ENCODE measurements around the gene SUOX. TPM values are rescaled to one million over a fixed set of nuclear protein-coding genes. Genes with fewer than 3 reads are reported as not detected.

The SUOX gene
- total RNA-seq, 1 experiment from 2014 or later, result 23.2 TPM

GRCh38 chr12:56004211-56004610, 7.1 kb downstream of the SUOX start:
- H3K4me3 Mint-ChIP-seq, result no peak overlapping the region
- DNase-seq (ENCODE audit: low spot score) (no peak), ATAC-seq (no peak)
- no peak overlapping the region for H3K27ac Mint-ChIP-seq
- no peaks in the 10 kb centered on the region; the same call in 1 of the 2 replicates for H3K27me3 Mint-ChIP-seq (ENCODE audit: low read depth)
- POLR2A ChIA-PET, result no interaction called here
- H3K36me3 Mint-ChIP-seq, result peaks cover 38% of the 10 kb centered on the region
- TF ChIP-seq OVOL2 (CRISPR knock-in tag; IDR thresholded peaks at IDR 0.05; ENCODE audit: borderline replicate concordance) (no peak), CDX4 (CRISPR knock-in tag; IDR thresholded peaks at IDR 0.05; ENCODE audit: borderline replicate concordance) (no peak), IRF2 (CRISPR knock-in tag; IDR thresholded peaks at IDR 0.05; ENCODE audit: borderline replicate concordance, low read depth) (no peak), TEAD4 (CRISPR knock-in tag; IDR thresholded peaks at IDR 0.05) (no peak), HMGXB4 (CRISPR knock-in tag; IDR thresholded peaks at IDR 0.05) (no peak), PRRX2 (CRISPR knock-in tag; IDR thresholded peaks at IDR 0.05) (no peak), ARID4B (CRISPR knock-in tag; IDR thresholded peaks at IDR 0.05; ENCODE audit: borderline replicate concordance) (no peak), ATF3 (CRISPR knock-in tag; conservative IDR thresholded peaks at IDR 0.05) (no peak), ZNF232 (CRISPR knock-in tag; IDR thresholded peaks at IDR 0.05) (no peak), FOXK1 (CRISPR knock-in tag; IDR thresholded peaks at IDR 0.05) (no peak), ZNF317 (CRISPR knock-in tag; IDR thresholded peaks at IDR 0.05; ENCODE audit: borderline replicate concordance, low read depth) (no peak)
- H3K9me3 Mint-ChIP-seq, result no peaks in the 10 kb centered on the region
- H3K4me1 Mint-ChIP-seq, result peaks cover 19% of the 10 kb centered on the region
- CTCF ChIA-PET, result interaction anchor here (1.0 kb wide), 1 partner anchor 25 kb away, joined by 3 read pairs; no protein-coding TSS in a partner anchor

GRCh38 chr12:56007564-56008559, 10.8 kb downstream of the SUOX start:
- CTCF ChIA-PET, result interaction anchor here (0.6 to 2.5 kb wide), 10 partner anchors 7 to 1235 kb away, joined by 3 to 49 read pairs (median 4); partner anchors contain the start of genes IKZF4, ORMDL2, SARNP and SUOX
- DNase-seq (ENCODE audit: low spot score), result peak; percentile 86
- no peaks in the 10 kb centered on the region; the same call in 1 of the 2 replicates for H3K27me3 Mint-ChIP-seq (ENCODE audit: low read depth)
- TF ChIP-seq FOXJ3 (CRISPR knock-in tag; IDR thresholded peaks at IDR 0.05; ENCODE audit: borderline replicate concordance) (no peak), ZNF671 (CRISPR knock-in tag; IDR thresholded peaks at IDR 0.05) (no peak), NFE2L1 (CRISPR knock-in tag; IDR thresholded peaks at IDR 0.05) (0 out of 2 replicates have a peak, but pooled peaks have one; percentile 28), CDX4 (CRISPR knock-in tag; IDR thresholded peaks at IDR 0.05; ENCODE audit: borderline replicate concordance) (no peak), NFATC4 (CRISPR knock-in tag; IDR thresholded peaks at IDR 0.05) (0 out of 2 replicates have a peak, but pooled peaks have one; percentile 14), FOXP4 (CRISPR knock-in tag; IDR thresholded peaks at IDR 0.05) (no peak), TEAD4 (CRISPR knock-in tag; IDR thresholded peaks at IDR 0.05) (no peak), ZBTB21 (CRISPR knock-in tag; IDR thresholded peaks at IDR 0.05; ENCODE audit: borderline replicate concordance) (no peak), FOXP1 (CRISPR knock-in tag; IDR thresholded peaks at IDR 0.05; ENCODE audit: borderline replicate concordance) (0 out of 2 replicates have a peak, but pooled peaks have one; percentile 12), SP1 (CRISPR knock-in tag; conservative IDR thresholded peaks at IDR 0.05) (peak; percentile 58; the same call in 1 of the 2 replicates), NR2C2 (CRISPR knock-in tag; IDR thresholded peaks at IDR 0.05) (no peak), EMX1 (CRISPR knock-in tag; IDR thresholded peaks at IDR 0.05) (peak; percentile 60; the same call in 1 of the 2 replicates), ZNF416 (CRISPR knock-in tag; IDR thresholded peaks at IDR 0.05) (peak; percentile 85; the same call in 1 of the 2 replicates)

More at GRCh38 chr12:56007564-56008559, 10.8 kb downstream of the SUOX start:
- ATAC-seq, result peak; percentile 91
- Mint-ChIP-seq H3K27ac (peak overlapping the region; percentile 82), H3K4me3 (peak overlapping the region; percentile 84), H3K9me3 (no peaks in the 10 kb centered on the region), H3K4me1 (peaks cover 19% of the 10 kb centered on the region), H3K36me3 (peaks cover 18% of the 10 kb centered on the region)
- POLR2A ChIA-PET, result interaction anchor here (0.6 to 2.8 kb wide), 9 partner anchors 11 to 214 kb away, joined by 3 to 22 read pairs (median 5); partner anchors contain the start of genes ERBB3, IKZF4, PA2G4 and RAB5B
